ENCODE measurements around the gene HGFAC.

HGFAC gene

GRCh38 chr4:3462321-3462789, 20.6 kb downstream of the HGFAC start:
- DNase-seq (ENCODE audit: low read depth in 2 of 2), result no peak

- DNase-seq (ENCODE audit: low read depth in 2 of 2), result no peak
These were observed 21.1 kb downstream of the HGFAC start, which contains the start of gene DOK7 for GRCh38 chr4:3462790-3463415. TSS of gene DOK7 (plus strand) at chr4:3463306. CDS start at chr4:3463376, 70 bp downstream.

GRCh38 chr4:3463556-3464348, 22.0 kb downstream of the HGFAC start:
- DNase-seq (ENCODE audit: low read depth in 2 of 2), result no peak

- no peak for DNase-seq (ENCODE audit: low read depth in 2 of 2)
These were observed 22.7 kb downstream of the HGFAC start for GRCh38 chr4:3464349-3464905.

- no peak for DNase-seq (ENCODE audit: low read depth in 2 of 2)
These were observed 23.3 kb downstream of the HGFAC start for GRCh38 chr4:3464911-3465697.

- no peak for DNase-seq (ENCODE audit: low read depth in 2 of 2)
These were observed 24.2 kb downstream of the HGFAC start for GRCh38 chr4:3465698-3466671.

- DNase-seq (ENCODE audit: low read depth in 2 of 2), result no peak
These were observed 25.2 kb downstream of the HGFAC start for GRCh38 chr4:3466691-3467600.

- DNase-seq (ENCODE audit: low read depth in 2 of 2), result no peak
These were observed 25.8 kb downstream of the HGFAC start for GRCh38 chr4:3467601-3468031.

GRCh38 chr4:3468154-3468553, 26.4 kb downstream of the HGFAC start:
- no peak for DNase-seq (ENCODE audit: low read depth in 2 of 2)

GRCh38 chr4:3468804-3469203, 27.0 kb downstream of the HGFAC start:
- DNase-seq (ENCODE audit: low read depth in 2 of 2), result no peak

GRCh38 chr4:3469386-3470243, 27.8 kb downstream of the HGFAC start:
- DNase-seq (ENCODE audit: low read depth in 2 of 2), result no peak

- no peak for DNase-seq (ENCODE audit: low read depth in 2 of 2)
These were observed 28.7 kb downstream of the HGFAC start for GRCh38 chr4:3470244-3471097.

- no peak for DNase-seq (ENCODE audit: low read depth in 2 of 2)
These were observed 29.5 kb downstream of the HGFAC start for GRCh38 chr4:3471098-3471760.

GRCh38 chr4:3471886-3472285, 30.1 kb downstream of the HGFAC start:
- DNase-seq (ENCODE audit: low read depth in 2 of 2), result no peak

GRCh38 chr4:3472411-3473141, 30.8 kb downstream of the HGFAC start:
- no peak for DNase-seq (ENCODE audit: low read depth in 2 of 2)

- no peak for DNase-seq (ENCODE audit: low read depth in 2 of 2)
These were observed 31.6 kb downstream of the HGFAC start for GRCh38 chr4:3473181-3473950.

Measured in stimulated activated CD4-positive, alpha-beta T cell treated with anti-CD3 and anti-CD28 coated beads, Interleukin-12 subunit alpha, Interleukin-12 subunit beta, amount 100 ng/mL, for 24 hours (primary cell).